Globus pallidus (tissue), 1 donor: Measurements from ENCODE around the gene ALAS1.

ENCODE experiments used
- DNase-seq: peaks from one replicate; pipeline ENCODE4 v3.0.0-alpha.2; 2015; ENCODE audit warnings: low spot score

ALAS1 gene

DNA sequence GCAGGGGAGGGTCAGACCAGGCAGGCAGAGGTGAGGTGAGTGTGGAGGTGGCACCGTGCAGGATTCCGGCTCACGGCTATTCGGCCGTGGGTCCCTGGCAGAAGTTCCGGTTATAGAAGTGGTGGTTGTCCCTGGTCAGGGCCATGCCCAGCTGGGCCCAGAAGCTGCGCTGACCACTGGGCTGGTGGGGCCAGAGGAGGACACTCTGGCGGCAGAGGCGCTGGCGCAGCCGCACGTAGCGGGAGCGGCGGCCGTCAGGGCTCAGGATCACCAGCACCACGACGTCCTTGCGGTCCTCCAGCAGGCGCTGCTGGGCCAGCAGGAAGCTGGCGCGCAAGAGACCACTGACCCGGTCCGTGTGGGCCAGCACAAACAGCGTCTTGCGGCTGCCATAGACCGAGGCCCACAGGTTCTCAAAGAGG, 23.2 kb downstream of the ALAS1 start:
- no peak for DNase-seq

DNA sequence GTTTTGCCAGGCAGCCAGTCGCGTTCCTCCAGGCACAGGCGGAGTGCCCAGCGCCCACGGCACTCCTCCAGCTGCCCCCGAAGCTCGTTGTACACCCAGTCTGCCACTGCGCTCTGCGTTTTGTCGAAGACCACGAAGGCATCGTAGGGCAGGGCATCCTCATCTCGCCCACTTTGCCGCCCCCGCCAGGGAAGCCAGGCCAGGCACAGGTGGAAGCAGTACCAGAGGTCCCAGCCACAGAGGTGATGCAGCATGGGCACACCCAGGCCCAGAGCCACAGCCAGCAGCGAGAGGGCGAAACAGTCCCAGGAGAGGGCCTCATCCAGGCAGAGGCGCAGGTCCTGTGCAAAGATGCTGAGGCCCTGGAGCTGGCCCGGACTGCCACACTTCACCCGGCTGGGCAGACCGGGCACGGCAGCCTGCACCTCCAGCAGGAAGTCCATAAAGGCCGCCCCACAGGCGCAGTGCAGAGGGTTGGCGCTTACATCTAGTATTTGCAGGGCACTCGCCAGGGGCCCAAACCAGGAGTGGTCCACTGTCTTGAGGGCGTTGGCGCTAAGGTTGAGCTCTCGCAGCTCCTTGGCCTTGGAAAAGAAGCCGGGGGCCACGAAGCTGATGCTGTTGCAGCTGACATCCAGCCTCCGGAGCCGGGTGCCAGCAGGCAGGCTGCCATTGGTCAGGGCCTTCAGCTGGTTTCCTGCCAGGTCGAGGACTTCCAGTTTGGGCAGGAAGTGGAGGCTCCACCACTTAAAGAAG, 23.8 kb downstream of the ALAS1 start:
- DNase-seq: no peak

DNA sequence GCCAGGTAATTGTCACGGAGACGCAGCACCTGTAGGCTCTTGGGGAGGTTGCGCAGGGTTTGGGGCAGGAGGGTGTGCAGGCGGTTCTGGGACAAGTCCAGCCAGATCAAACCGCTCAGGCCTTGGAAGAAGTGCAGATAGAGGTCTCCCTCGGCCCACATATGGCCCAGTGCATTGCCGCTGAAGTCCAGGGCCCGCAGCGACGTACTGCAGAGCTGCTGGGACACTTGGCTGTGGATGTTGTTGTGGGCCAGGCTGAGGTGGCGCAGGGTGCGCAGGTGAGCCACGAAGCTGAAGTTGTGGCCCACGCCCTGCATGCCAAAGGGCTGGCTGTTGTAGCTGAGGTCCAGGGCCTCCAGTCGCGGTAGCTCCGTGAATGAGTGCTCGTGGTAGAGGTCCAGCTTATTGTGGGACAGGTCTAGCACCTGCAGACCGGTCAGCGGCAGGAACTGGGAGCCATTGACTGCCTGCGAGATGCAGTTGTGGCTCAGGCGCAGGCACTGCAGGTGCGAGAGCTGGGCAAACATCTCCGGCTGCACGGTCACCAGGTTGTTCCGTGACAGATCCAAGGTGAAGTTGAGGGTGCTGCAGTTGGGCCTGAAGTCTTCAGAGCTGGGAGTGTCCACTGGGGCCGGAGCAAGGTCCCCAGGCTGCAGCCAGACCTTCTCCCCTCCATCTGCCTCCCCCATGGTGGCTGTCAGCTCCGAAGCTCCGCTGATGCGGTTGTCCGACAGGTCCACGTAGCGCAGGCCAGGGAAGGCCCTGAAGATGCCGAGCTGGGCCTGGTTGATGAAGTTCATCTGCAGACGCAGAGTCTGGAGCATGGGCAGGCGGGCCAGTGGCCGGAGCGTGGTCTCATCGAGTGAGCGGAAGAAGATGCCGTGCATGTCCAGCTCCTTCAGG, 24.6 kb downstream of the ALAS1 start:
- no peak for DNase-seq

DNA sequence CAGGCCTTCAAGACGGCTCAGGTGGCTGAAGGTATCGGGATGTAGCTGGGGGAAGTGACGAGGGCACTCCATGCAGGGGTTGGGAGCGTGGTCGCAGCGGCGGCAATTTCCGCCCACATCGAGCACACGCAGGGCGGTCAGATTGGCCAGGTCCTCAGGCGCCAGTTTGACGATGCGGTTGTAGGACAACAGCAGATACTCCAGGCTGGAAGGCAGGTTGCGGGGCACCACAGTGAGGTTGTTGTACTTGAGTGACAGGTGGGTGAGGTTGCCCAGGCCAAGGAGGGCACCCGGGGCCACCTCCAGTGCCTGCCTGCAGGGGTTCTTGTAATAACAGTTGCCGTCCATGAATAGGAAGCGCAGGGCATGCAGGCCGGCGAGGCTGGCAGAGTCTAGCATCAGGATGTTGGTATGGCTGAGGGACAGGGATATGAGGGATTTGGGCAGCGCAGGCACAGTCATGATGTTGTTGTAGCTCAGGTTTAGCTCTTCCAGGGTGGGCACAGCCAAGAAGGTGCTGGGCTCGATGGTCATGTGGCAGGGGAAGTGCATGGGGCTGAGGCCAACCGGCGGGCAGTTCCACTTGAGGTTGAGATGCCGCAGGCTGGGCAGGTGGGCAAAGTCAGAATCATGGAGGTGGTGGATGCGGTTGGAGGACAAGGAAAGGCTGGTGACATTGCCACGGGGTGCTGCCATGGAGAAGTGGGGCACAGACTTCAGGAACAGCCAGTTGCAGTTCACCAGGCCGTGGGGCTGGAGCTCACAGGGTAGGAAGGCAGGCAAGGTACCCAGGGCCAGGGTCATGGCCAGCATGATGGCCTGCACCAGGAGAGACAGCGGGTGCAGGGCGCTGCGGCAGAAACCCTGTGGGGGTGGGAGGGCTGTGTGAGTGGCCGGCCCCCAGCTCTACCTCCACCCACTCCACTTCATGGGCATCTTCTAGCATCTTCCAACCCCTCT, 25.8 kb downstream of the ALAS1 start:
- DNase-seq: no peak

DNA sequence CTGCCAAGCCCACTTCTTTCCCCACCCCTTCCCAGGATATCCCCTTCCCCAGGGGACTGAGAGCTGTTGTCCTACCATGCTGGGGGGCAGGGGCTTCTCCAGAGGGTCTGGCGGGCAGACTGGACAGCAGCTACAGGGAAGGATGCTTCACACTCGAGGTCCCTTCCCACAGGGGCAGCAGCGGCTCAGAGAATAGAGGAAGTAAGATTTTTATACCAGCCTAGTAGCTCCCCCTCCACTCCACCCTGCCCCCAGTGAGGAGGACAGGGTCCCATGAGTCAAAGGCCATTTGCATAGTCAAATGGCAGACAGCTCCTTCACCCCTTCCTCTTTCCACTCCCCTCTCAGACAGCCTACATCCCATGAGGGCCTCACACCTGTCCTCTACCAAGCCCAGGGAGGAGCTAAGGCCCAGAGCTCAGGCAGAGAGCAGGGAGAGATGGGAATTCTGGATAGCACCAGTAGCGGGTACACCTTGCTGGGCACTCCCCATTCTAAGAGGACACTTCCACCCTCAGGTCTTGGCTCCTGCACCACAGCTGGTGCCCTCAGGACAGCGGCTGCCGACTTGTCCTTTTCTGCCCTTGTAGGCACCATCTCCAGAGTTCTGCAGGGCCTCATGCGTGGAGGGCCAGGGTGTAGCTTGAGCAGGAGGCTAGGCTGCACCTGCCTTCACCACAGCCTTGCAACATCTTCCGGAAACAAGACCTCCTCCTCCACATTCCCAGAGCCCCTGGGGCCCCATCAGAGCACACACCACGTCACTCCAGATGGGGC, 27.7 kb downstream of the ALAS1 start, which contains the start of gene TLR9:
TLR9 (minus strand) TSS at position 194 of the 777 bp plus-strand sequence; CDS start at position 78, 116 bp downstream.
- DNase-seq: no peak

DNA sequence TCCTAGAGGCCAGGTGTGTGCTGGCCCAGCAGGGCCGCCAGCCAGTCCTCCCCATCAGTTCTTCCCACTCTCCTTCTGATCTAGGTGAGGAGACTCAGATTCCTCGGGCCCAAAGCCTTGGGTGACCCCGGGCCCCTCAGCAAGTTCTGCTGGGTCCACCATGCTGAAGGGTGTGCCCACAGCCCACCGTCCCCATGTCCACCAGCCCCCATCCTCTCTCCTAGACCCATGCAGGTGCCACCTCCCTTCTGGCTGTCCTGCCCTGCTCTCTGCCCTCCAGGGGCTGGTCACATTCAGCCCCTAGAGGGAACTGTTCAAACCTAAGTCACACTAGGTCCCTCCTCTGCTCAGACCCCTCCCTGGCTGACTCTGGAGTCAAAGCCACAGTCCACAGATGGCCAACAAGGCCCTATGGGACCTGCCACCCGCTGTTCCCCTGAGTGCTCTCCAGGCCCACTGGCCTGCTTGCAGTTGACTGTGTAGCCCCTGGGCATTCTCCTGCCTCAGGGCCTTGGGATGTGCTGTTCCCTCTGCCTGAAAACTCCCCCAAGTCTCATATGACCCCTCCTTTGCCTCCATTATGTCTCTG, 28.4 kb downstream of the ALAS1 start:
- no peak for DNase-seq

DNA sequence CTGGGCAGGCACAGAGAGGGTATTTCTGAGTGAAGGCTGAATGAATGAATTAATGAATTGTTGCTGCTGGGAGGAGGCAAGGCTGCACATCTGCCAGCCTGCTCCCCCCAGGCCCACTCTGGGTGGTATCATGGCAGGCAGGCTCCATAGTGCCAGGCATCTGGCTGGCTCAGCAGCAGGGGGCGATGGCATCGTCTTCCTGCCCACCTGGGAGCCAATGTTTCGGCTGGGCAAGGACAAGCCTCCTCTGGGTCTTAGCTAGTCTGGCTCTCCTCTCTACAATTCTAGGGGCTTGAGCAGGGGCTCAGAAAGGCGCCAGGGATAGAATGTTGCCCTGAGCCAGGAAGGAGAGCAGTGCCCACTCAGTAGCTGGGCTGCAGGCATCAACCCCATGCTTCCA, 29.2 kb downstream of the ALAS1 start:
- no peak for DNase-seq

DNA sequence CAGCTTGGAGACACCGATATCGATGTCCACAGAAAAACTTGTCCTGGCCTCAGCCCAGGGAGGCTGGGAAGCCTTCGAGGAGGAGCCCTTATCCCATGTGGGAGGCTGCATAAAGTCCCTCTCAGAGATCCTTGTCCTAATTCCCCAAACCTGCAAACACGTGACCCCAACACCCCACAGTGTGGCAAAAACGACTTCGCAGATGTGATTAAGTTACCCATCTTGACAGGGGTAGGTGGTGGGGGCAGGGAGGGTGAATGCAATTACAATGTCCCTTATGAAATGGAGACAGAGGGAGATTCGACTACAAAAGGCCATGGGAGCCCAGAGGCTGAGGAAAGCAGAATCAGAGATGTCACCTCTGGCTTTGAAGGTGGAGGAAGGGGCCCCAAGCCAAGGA, 29.8 kb downstream of the ALAS1 start:
- DNase-seq: no peak

DNA sequence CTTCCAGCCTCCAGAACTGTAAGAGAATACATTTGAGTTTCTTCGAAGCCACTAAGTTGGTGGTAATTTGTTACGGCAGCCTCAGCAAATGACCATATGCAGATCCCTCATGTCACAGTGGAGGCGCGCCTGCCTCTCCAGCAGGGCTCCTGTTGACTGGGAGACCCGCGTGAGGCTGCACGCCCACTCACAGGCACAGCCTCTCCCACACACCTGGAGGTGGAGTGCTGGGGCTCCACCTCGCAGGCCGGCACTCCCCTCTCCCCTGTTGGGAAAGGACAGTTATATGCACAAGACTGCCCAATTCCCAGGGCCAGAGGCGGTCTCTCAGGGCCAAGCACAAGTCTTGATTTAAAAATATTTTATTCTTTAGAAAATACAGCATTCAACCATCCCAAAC, 30.3 kb downstream of the ALAS1 start:
- DNase-seq: no peak

DNA sequence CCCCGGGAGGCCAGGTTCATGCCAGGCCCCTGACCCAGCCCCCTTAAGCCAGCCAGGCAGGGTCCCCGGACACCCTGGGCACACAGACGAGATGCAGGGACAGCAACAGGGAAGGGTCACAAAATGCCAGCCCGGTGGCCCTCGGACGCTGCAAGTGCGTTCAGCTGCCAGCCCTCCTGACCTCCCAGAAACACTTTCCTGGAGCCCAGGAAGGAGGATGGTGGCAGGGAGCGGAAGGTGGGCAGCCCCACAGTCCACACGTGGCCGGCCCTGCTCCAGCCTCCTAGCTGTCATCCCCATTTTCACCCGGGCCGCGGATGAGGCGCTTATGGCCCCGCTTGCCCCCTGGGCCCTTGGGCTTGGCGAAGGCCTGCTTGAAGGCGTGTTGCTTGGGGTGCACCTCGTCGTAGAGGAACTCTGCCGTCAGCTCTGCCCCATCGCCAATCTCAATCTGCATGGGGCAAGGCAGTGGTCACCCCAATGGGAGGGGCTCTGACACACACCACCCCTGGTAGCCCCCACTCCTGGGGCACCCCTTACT, 30.9 kb downstream of the ALAS1 start:
- DNase-seq: no peak

DNA sequence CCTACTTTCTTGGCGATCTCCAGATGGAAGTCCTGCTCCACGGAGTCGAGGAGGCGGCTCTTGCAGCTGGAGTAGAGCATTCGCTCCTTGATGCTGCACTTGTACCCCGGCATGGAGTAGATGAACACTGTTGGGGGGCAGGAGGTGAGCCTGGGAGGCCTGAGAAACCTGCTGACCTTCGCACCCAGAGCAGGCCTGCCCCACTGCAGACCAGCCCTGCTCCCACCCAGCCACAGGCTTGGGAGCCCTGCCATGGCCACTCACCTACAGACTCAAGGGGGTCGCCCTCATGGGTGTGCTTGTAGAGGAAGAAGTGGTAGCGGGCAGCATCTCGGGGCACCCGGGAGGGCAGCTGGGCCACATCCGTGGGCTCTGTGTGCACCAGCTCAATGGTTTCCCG, 31.7 kb downstream of the ALAS1 start:
- no peak for DNase-seq

DNA sequence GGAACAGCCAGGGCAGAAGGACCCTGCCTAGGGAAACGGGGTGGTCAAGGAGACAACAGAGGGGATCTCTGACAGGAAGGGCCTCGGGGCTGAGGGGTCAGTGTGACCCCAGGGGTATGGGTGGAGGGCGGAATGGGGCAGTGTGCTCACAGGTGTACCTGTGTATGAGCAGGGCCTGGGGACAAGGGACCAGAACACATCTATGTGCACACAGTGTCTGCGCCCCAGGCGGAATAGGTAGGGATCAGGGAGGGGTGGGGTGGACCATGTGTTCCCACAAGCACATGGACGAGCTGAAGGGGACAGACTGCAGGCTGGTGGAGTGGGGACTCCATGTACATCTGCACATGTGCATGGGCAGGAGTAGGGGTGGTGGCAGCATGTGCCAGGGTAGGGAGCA, 32.5 kb downstream of the ALAS1 start:
- DNase-seq: no peak

DNA sequence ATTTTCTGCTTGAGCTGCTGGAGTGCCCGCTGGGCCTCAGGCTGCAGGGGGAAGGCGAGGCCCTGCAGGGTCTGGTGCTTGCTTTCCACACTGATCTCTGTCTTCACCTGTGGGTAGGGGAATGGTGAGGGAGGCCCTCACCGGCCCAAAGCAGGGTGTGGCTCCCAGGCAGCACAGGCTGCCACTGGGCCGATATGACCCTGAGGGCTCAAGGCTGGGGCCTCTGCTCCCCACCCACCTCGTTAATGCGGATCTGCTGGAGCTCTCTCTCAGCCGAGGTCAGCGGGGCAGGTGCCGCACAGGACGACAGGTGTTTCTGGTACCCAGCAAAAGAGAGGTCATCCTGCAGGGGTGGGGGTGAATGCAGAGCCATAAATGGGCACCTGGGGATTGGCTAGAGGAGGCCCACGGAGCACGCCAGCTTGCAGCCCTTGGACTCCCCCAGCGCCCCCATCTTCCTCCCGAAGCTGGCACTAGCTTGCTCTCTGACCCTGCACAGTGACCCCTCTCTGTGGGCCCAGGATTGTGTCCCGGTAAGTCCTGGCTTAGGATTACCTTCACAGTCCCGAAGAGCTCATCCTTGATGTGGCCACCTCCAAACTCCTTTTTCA, 33.0 kb downstream of the ALAS1 start:
- DNase-seq: no peak

DNA sequence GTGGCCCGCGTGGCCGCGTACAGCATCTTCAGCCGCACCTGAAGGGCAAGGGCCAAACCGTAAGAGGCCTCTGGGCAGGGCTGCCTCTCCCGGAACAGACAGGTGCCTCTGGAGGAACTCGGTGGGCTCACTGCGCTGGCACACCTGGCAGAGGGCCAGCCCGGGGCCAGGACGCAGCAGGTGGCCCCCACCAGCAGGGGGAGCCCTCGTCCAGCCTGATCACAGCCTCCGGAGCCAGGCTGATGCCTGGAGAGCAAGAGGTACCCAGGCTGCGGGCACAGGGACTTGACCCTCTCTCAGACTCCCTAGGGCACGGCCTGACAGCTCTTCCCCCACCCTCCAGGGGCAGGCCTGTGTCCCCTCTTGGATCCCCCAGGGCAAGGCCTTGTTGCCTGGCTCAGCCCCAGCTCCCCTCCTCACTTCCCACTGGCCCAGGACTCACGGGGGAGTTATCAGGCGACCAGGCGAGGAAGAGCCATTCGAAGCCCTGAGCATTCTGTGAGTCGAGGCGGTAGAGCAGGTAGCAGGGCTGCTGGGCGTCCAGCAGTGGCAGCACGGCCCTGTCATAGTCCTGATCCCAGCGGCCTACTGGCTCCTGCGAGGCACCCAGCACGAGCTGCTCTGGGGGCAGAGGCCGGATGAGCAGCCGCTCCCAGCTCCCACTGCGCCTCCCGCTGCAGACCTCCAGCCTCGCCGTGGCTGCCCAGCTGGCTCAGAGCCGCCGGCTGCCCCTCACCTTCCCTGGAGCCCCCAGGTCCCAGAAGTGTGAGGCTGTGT, 33.7 kb downstream of the ALAS1 start:
- DNase-seq: no peak

DNA sequence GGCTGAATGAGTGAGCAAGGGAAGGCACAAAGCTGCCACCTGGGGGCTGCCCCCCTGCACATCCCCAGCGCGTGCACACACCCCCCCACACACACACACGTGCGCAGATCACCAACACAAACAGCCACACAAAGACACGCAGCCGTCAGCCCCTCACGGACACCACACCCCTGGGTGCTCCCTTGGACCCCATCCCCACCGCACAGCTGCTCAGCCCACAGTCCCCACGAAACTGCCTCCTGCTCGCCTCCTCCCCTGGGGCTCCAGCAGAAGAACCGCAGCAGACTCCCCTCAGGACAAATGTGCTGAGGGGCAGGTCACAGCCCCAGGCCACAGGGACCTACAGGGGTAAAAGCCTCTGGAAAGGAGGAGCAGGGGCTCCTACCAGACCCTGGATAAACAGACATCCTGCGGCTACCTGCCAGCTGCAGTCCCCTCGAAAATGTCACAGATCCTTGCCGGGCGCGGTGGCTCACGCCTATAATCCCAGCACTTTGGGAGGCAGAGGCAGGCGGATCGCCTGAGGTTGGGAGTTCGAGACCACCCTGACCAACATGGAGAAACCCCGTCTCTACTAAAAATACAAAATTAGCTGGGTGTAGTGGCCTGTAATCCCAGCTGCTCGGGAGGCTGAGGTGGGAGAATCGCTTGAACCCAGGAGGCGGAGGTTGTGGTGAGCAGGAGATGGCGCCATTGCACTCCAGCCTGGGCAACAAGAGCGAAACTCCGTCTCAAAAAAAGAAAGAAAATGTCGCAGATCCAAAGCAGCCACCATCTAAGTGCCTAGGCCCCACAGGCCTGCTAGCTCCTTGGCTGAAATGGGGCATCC, 34.5 kb downstream of the ALAS1 start:
- DNase-seq: no peak

DNA sequence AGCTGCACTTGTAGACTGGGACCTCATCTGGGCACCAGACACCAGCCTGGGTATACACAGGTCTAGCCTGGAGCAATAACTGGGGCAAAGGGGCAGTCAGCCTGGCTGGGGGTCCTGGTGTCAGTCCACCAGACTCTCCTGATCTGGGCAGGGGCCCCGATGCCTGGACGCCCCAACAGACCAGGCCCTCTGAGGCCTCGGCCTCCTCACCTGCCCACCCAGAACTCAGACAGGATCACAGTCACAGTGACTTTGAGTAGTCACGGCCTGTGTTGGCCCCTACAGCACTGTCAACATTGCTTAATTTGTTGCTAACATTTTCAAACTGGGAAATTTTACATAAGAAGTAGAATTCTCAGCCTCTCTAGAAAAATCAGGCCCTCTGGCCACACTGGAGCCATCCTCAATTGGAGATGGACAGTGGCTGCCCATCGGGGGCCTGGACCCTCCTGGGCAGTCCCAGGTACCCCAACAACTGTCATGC, 35.2 kb downstream of the ALAS1 start:
- DNase-seq: no peak

DNA sequence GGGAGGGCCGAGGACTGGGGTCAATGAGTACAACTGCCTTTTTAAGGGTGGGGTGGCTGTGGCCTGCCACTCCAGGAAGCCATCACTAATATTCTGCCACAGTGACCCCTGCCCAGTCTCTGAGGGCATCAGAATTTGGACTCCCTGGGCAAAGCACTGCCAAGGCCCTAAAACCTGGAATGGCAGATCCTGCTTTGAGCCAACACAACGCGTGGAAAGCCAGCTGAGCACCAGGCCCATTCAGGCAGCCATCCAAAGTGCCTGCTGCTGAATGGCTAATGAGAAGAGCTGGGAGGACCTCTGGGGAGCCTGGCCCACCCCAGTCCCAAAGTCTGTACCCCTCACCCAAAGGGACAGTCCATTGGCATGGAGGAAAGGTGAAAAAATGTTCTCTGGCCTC, 36.0 kb downstream of the ALAS1 start:
- peak; percentile 55 for DNase-seq
